ENCODE data around the gene PRKACA. TPM values are rescaled to one million over a fixed set of nuclear protein-coding genes. Genes with fewer than 3 reads are reported as not detected.

PRKACA gene
- total and polyA plus RNA-seq, 10 of the 15 experiments (the other 5 are each of a cell fraction or from before 2014, with no cell fraction given) = 0.53 to 68.5 (median 11.2) TPM

- ChIA-PET CTCF (interaction anchor here (2.4 to 7.4 kb wide), 2 partner anchors 8 to 98 kb away, joined by 8 to 60 read pairs; partner anchors contain the start of gene DCAF15), SMC1A (ENCODE audit: uncharacterized antibody, unreplicated experiment) (interaction anchor here (0.6 to 1.2 kb wide), 2 partner anchors 10 to 50 kb away, joined by 3 to 4 read pairs; no protein-coding TSS in a partner anchor), RAD21 (ENCODE audit: unreplicated experiment) (no interaction called here), POLR2A (no interaction called here)
- Histone ChIP-seq H3K36me3 (ENCODE audit: control insufficient read depth in 2 of 2, insufficient read depth in 2 of 2, low read length in 1 of 2) (peaks cover 12 to 18% of the 10 kb centered on the region in 2 experiments; a peak in 3 of 4 replicates), H3K27me3 (replicated peaks in 1 of 2; ENCODE audit: control insufficient read depth in 2 of 2, insufficient read depth in 2 of 2, low read length in 1 of 2) (no peaks in the 10 kb centered on the region), H3K4me3 (no peak overlapping the region), H4K20me1 (ENCODE audit: control insufficient read depth, insufficient read depth) (no peaks in the 10 kb centered on the region), H3K4me2 (ENCODE audit: control insufficient read depth, insufficient read depth) (no peak overlapping the region), H3K79me2 (ENCODE audit: control insufficient read depth, insufficient read depth, low read length) (no peaks in the 10 kb centered on the region), H3K27ac (ENCODE audit: control insufficient read depth, insufficient read depth) (no peak overlapping the region), H2AFZ (ENCODE audit: control insufficient read depth, low read depth, low read length) (no peak overlapping the region), H3K9me3 (replicated peaks; ENCODE audit: control insufficient read depth, insufficient read depth, low read length) (peaks cover 2% of the 10 kb centered on the region; the same call in 1 of the 3 replicates), H3K4me1 (ENCODE audit: control insufficient read depth, insufficient read depth, low read length) (no peaks in the 10 kb centered on the region), H3K9ac (ENCODE audit: control insufficient read depth, insufficient read depth, low read length) (no peak overlapping the region)
- no TSS peak for BruUV-seq (replicated peaks)
- DNase-seq (ENCODE audit: low read depth, low spot score) = no peak
- ATAC-seq = no peak
- no peak for FAIRE-seq
- in situ Hi-C loops (cut with MboI) = loop anchor here (25.0 kb wide), 1 partner anchor 763 kb away; no protein-coding TSS in a partner anchor
- intact Hi-C loops (cut with micrococcal nuclease; ENCODE audit: unreplicated experiment) = no loop called here
- 96% methylated on average over 4 of the region's 4 CpGs for WGBS (ENCODE audit: insufficient coverage, insufficient replicate concordance, low lambda C conversion rate, missing lambda C conversion rate)
- TF ChIP-seq FOXM1 (IDR thresholded peaks at IDR 0.05; ENCODE audit: low read depth, low read length) (no peak), SIX5 (IDR thresholded peaks at IDR 0.05; ENCODE audit: low read depth, low read length, severe bottlenecking) (no peak), ZNF274 (IDR thresholded peaks at IDR 0.05; ENCODE audit: insufficient read depth, insufficient read length) (no peak), CHD1 (IDR thresholded peaks at IDR 0.05; ENCODE audit: low read depth, low read length) (no peak), NFYA (IDR thresholded peaks at IDR 0.05; ENCODE audit: borderline replicate concordance, low read depth, low read length) (no peak), EGR1 (IDR thresholded peaks at IDR 0.05; ENCODE audit: borderline replicate concordance in 1 of 2, low read depth in 2 of 2, low read length in 2 of 2) (no peak), MYB (IDR thresholded peaks at IDR 0.05; ENCODE audit: borderline replicate concordance, low read depth, low read length) (no peak), BCL3 (IDR thresholded peaks at IDR 0.05; ENCODE audit: borderline replicate concordance, insufficient read depth, low read depth, low read length, poor library complexity, severe bottlenecking) (no peak), RAD51 (IDR thresholded peaks at IDR 0.05) (no peak), ZNF592 (IDR thresholded peaks at IDR 0.05) (no peak), PML (IDR thresholded peaks at IDR 0.05; ENCODE audit: low read length) (no peak), PAX8 (IDR thresholded peaks at IDR 0.05) (no peak), RFX5 (IDR thresholded peaks at IDR 0.05; ENCODE audit: low read depth, low read length) (no peak), FOXK2 (IDR thresholded peaks at IDR 0.05) (no peak), NR2C2 (IDR thresholded peaks at IDR 0.05; ENCODE audit: borderline replicate concordance, control insufficient read depth, insufficient read length, low read depth) (no peak), CREM (IDR thresholded peaks at IDR 0.05; ENCODE audit: low read depth) (no peak)
- TF ChIP-seq, protein P1, sequence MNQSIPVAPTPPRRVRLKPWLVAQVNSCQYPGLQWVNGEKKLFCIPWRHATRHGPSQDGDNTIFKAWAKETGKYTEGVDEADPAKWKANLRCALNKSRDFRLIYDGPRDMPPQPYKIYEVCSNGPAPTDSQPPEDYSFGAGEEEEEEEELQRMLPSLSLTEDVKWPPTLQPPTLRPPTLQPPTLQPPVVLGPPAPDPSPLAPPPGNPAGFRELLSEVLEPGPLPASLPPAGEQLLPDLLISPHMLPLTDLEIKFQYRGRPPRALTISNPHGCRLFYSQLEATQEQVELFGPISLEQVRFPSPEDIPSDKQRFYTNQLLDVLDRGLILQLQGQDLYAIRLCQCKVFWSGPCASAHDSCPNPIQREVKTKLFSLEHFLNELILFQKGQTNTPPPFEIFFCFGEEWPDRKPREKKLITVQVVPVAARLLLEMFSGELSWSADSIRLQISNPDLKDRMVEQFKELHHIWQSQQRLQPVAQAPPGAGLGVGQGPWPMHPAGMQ (IDR thresholded peaks at IDR 0.05; ENCODE audit: borderline replicate concordance) = no peak
Observed at GRCh38 chr19:14050512-14050911, 67.0 kb downstream of the PRKACA start.

Data from GM12878 (cell line).